HEK293T (cell line): Measurements from ENCODE around the gene SCYL1.
"Not testable (repeated sequence)": the region's sequence is repeated elsewhere in the genome, so short reads cannot be mapped to it uniquely, and the experiment has no call there.

Experiments
- CTCF ChIA-PET: fragments of 350-600 bp; formaldehyde crosslinking; extraction: SDS; loops from one replicate; lab custom pipeline; 2021; ENCODE audit warnings: antibody characterized with exemption, inconsistent platforms; lab: Yijun Ruan, JAX
- POLR2A ChIA-PET: fragments of 350-600 bp; formaldehyde crosslinking; extraction: SDS; loops from one replicate; lab custom pipeline; 2020; ENCODE audit warnings: antibody characterized with exemption, inconsistent platforms; lab: Yijun Ruan, JAX
- DNase-seq: peaks from one replicate; pipeline ENCODE4 v3.0.0; 2012; ENCODE audit warnings: mixed read lengths; ENCODE audit errors: extremely low spot score
- ARNT ChIP-seq: fragments of 450-650 bp; IDR thresholded peaks from 2 replicates; pipeline ENCODE4 v1.6.1; 2017; ENCODE audit warnings: mild to moderate bottlenecking
- BHLHE40 ChIP-seq: fragments of 450-650 bp; IDR thresholded peaks from 2 replicates; pipeline ENCODE4 v1.6.1; 2016; ENCODE audit warnings: mild to moderate bottlenecking, moderate library complexity, borderline replicate concordance
- CTBP1 ChIP-seq: fragments of 450-650 bp; IDR thresholded peaks from 2 replicates; pipeline ENCODE4 v1.6.1; 2016; ENCODE audit warnings: borderline replicate concordance
- ELF4 ChIP-seq: fragments of 450-650 bp; IDR thresholded peaks from 2 replicates; pipeline ENCODE4 v1.6.1; 2017; ENCODE audit warnings: antibody characterized with exemption
- FOXA1 ChIP-seq: fragments of 450-650 bp; IDR thresholded peaks from 2 replicates; pipeline ENCODE4 v1.6.1; 2016; ENCODE audit warnings: mild to moderate bottlenecking
- FOXK2 ChIP-seq: fragments of 450-650 bp; IDR thresholded peaks from 2 replicates; pipeline ENCODE4 v1.6.1; 2016; ENCODE audit warnings: mild to moderate bottlenecking
- FOXM1 ChIP-seq: fragments of 450-650 bp; IDR thresholded peaks from 2 replicates; pipeline ENCODE4 v1.6.1; 2017; ENCODE audit warnings: mild to moderate bottlenecking, borderline replicate concordance
- HDGF ChIP-seq: fragments of 450-650 bp; IDR thresholded peaks from 2 replicates; pipeline ENCODE4 v1.6.1; 2017; ENCODE audit warnings: antibody characterized with exemption, borderline replicate concordance
- L3MBTL2 ChIP-seq: fragments of 450-650 bp; conservative IDR thresholded peaks from 2 replicates; pipeline ENCODE4 v1.6.1; 2016; ENCODE audit warnings: mild to moderate bottlenecking
- LEF1 ChIP-seq: fragments of 450-650 bp; IDR thresholded peaks from 2 replicates; pipeline ENCODE4 v1.6.1; 2017; ENCODE audit warnings: mild to moderate bottlenecking, borderline replicate concordance
- NFRKB ChIP-seq: fragments of 450-650 bp; IDR thresholded peaks from 2 replicates; pipeline ENCODE4 v1.6.1; 2016; ENCODE audit warnings: mild to moderate bottlenecking, moderate library complexity
- SP1 ChIP-seq: fragments of 450-650 bp; IDR thresholded peaks from 2 replicates; pipeline ENCODE4 v1.6.1; 2017
- SUZ12 ChIP-seq: fragments of 450-650 bp; IDR thresholded peaks from 2 replicates; pipeline ENCODE4 v1.6.1; 2016; ENCODE audit warnings: mild to moderate bottlenecking
- TARDBP ChIP-seq: fragments of 450-650 bp; IDR thresholded peaks from 2 replicates; pipeline ENCODE4 v1.6.1; 2016
- ZNF384 ChIP-seq: fragments of 450-650 bp; IDR thresholded peaks from 2 replicates; pipeline ENCODE4 v1.6.1; 2016
- TF ChIP-seq, protein P1 (sequence below): fragments of 450-650 bp; IDR thresholded peaks from 2 replicates; pipeline ENCODE4 v1.6.1; 2016

The SCYL1 gene

DNA sequence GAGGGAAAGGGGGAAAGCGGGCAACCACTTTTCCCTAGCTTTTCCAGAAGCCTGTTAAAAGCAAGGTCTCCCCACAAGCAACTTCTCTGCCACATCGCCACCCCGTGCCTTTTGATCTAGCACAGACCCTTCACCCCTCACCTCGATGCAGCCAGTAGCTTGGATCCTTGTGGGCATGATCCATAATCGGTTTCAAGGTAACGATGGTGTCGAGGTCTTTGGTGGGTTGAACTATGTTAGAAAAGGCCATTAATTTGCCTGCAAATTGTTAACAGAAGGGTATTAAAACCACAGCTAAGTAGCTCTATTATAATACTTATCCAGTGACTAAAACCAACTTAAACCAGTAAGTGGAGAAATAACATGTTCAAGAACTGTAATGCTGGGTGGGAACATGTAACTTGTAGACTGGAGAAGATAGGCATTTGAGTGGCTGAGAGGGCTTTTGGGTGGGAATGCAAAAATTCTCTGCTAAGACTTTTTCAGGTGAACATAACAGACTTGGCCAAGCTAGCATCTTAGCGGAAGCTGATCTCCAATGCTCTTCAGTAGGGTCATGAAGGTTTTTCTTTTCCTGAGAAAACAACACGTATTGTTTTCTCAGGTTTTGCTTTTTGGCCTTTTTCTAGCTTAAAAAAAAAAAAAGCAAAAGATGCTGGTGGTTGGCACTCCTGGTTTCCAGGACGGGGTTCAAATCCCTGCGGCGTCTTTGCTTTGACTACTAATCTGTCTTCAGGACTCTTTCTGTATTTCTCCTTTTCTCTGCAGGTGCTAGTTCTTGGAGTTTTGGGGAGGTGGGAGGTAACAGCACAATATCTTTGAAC lies 19.2 kb upstream of the SCYL1 start:
- no peak for TF ChIP-seq FOXM1
- TF ChIP-seq NFRKB, result no peak
- TF ChIP-seq CTBP1, result no peak
- no peak for TF ChIP-seq ELF4
- TF ChIP-seq, protein P1, sequence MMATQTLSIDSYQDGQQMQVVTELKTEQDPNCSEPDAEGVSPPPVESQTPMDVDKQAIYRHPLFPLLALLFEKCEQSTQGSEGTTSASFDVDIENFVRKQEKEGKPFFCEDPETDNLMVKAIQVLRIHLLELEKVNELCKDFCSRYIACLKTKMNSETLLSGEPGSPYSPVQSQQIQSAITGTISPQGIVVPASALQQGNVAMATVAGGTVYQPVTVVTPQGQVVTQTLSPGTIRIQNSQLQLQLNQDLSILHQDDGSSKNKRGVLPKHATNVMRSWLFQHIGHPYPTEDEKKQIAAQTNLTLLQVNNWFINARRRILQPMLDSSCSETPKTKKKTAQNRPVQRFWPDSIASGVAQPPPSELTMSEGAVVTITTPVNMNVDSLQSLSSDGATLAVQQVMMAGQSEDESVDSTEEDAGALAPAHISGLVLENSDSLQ, result no peak
- TF ChIP-seq ARNT, result no peak
- DNase-seq, result no peak
- CTCF ChIA-PET, result interaction anchor here (0.9 to 2.4 kb wide), 5 partner anchors 26 to 45 kb away, joined by 3 to 10 read pairs (median 3); no protein-coding TSS in a partner anchor
- POLR2A ChIA-PET, result interaction anchor here (0.9 to 29.4 kb wide), 17 partner anchors 7 to 172 kb away, joined by 3 to 1783 read pairs (median 4); partner anchors contain the start of genes DPF2, MALAT1 and NEAT1

DNA sequence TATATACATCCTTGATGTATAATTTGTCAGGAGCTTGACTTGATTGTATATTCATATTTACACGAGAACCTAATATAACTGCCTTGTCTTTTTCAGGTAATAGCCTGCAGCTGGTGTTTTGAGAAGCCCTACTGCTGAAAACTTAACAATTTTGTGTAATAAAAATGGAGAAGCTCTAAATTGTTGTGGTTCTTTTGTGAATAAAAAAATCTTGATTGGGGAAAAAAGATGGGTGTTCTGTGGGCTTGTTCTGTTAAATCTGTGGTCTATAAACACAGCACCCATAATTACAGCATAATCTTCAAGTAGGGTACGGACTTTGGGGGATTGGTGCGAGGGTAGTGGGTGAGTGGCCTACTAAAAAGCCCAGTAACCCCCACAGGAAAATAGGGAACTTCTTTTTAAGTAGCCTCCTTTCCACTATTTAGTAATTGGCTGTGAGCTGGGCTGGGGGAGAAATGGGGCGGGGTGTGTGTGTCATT lies 18.6 kb upstream of the SCYL1 start:
- no peak for DNase-seq
- POLR2A ChIA-PET, result interaction anchor here (0.6 to 29.4 kb wide), 21 partner anchors 8 to 244 kb away, joined by 3 to 1783 read pairs (median 4); partner anchors contain the start of genes DPF2, MALAT1, NEAT1 and POLA2
- TF ChIP-seq NFRKB, result no peak
- no peak for TF ChIP-seq ARNT
- TF ChIP-seq SUZ12, result no peak
- TF ChIP-seq LEF1, result no peak
- no peak for TF ChIP-seq ELF4
- no peak for TF ChIP-seq FOXM1
- TF ChIP-seq FOXK2, result no peak
- TF ChIP-seq SP1, result no peak
- TF ChIP-seq ZNF384, result no peak
- TF ChIP-seq HDGF, result no peak
- TF ChIP-seq BHLHE40, result no peak
- TF ChIP-seq TARDBP, result no peak
- no peak for TF ChIP-seq CTBP1
- TF ChIP-seq L3MBTL2, result no peak
- TF ChIP-seq, protein P1, result no peak
- TF ChIP-seq FOXA1, result no peak
- CTCF ChIA-PET, result interaction anchor here (0.9 to 2.4 kb wide), 2 partner anchors 27 to 35 kb away, joined by 3 to 10 read pairs; no protein-coding TSS in a partner anchor

DNA sequence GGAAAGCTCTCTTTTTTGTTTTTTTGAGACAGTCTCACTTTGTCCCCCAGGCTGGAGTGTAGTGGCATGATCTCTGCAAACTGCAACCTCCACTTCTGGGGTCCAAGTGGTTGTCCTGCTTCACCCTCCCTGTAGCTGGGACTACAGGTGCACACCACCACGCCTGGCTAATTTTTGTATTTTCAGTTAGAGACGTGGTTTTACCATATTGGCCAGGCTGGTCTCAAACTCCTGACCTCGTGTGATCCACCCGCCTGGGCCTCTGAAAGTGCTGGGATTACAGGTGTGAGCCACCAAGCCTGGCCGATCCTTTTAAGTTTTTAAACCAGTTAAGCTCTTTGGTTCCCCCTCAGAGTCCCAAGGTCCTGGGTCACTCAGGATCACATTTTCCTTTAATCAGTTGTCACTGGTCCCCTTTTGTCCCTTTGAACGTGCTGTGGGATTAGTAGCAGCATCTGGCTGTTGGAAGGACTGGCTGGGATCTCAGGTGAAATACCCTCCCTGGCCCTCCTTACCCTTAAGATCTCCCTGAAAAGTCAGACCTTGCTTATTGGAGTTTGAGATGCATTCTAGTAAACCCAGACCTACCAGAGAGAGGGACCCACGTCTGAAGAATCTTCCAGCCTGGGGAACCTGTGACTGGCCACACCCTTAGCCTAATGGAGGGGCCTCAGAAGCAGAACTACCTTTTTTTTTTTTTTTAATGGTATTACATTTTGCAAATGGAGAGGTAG lies 17.9 kb upstream of the SCYL1 start:
- TF ChIP-seq FOXK2 (no peak), CTBP1 (no peak), ELF4 (peak; percentile 29; the same call in 1 of the 2 replicates), ZNF384 (0 out of 2 replicates have a peak, but pooled peaks have one; percentile 30)
- ChIA-PET CTCF (interaction anchor here (0.8 to 2.4 kb wide), 4 partner anchors 27 to 176 kb away, joined by 3 to 10 read pairs (median 4); no protein-coding TSS in a partner anchor), POLR2A (interaction anchor here (0.6 to 29.4 kb wide), 21 partner anchors 9 to 372 kb away, joined by 3 to 1783 read pairs (median 4); partner anchors contain the start of genes DPF2, FAM89B, MALAT1 and NEAT1)
- DNase-seq, result no peak

DNA sequence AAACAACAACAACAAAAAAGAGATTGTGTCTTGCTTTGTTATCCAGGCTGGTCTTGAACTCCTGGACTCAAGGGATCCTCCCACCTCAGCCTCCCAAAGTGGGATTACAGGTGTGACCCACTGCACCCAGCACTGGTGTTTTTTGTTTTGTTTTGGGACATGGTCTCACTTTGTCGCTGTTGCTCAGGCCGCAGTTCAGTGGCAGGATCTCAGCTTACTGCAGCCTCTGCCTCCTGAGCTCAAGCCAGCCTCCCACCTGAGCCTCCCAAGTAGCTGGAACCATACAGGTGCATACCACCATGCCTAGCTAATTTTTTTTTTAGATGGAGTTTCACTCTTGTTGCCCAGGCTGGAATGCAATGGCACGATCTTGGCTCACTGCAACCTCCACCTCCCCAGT lies 12.6 kb upstream of the SCYL1 start:
- CTCF ChIA-PET, DNase-seq: not testable (repeated sequence)
- POLR2A ChIA-PET, result interaction anchor here (1.7 to 29.4 kb wide), 4 partner anchors 12 to 90 kb away, joined by 5 to 1783 read pairs (median 810); partner anchors contain the start of genes MALAT1, NEAT1 and SCYL1

DNA sequence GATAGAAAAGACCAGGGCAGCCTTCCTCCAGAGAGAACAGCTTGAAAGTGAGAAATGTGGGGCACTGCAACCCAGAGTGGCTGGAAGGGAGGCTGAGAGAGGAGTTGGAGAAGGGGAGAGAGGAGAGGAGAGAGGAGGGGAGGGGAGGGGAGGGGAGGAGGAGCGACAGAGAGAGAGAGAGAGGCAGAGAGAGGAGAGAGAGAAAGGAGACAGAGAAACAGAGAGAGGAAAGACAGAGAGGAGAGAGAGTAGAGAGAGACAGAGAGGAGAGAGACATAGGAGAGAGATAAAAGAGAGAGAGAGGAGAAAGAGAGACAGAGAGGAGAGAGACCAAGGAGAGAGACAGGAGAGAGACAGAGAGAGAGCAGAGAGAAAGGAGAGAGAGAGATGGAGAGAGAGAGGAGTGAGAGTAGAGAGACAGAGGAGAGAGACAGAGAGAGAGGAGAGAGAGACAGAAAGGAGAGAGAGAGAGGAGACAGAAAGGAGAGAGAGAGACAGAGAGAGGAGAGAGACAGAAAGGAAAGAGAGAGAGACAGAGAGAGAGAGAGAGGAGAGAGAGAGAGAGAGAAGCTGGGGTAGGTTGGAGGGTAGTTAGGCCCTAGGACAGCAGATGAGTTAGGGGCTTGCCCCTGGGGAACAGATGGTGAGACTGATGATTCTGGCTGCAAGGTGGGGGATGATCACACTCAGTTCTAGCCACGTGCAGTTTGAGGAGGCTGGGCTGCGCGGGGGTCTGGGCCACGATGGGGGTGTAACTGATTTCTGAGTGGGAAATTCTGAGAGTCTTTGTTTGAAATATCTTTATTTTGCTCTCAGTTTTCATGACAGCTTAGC lies 8.5 kb upstream of the SCYL1 start:
- DNase-seq, result no peak
- TF ChIP-seq, protein P1, result no peak
- no peak for TF ChIP-seq SUZ12
- TF ChIP-seq L3MBTL2, result no peak
- TF ChIP-seq LEF1, result no peak
- ChIA-PET CTCF (interaction anchor here (0.9 to 1.2 kb wide), 2 partner anchors 45 to 47 kb away, joined by 4 to 6 read pairs; no protein-coding TSS in a partner anchor), POLR2A (interaction anchor here (0.8 to 2.8 kb wide), 4 partner anchors 11 to 93 kb away, joined by 3 to 14 read pairs (median 3); partner anchors contain the start of genes MALAT1 and NEAT1)

GRCh38 chr11:65518941-65519549 lies 5.8 kb upstream of the SCYL1 start:
- DNase-seq, CTCF ChIA-PET: not testable (repeated sequence)
- POLR2A ChIA-PET, result interaction anchor here (0.8 to 2.2 kb wide), 3 partner anchors 12 to 96 kb away, joined by 3 to 7 read pairs (median 4); partner anchors contain the start of genes MALAT1 and NEAT1

- POLR2A ChIA-PET, CTCF ChIA-PET, DNase-seq: not testable (repeated sequence)
Observed at GRCh38 chr11:65521777-65522521, 2.9 kb upstream of the SCYL1 start.

GRCh38 chr11:65522718-65523630 lies 1.9 kb upstream of the SCYL1 start:
- DNase-seq, CTCF ChIA-PET, POLR2A ChIA-PET: not testable (repeated sequence)
